WERI-Rb-1 (cell line): ENCODE data around the gene ACAT2.
"Not testable (repeated sequence)": the region's sequence is repeated elsewhere in the genome, so short reads cannot be mapped to it uniquely, and the experiment has no call there.

Experiments
- DNase-seq: peaks from one replicate; pipeline ENCODE4 v3.0.0-alpha.2; 2020
- H3K27ac ChIP-seq: fragments of 250-450 bp; sonication (Bioruptor Pico); 2 replicates; pipeline ENCODE4 v1.5.1; 2020; ENCODE audit warnings: mild to moderate bottlenecking, moderate library complexity
- H3K27me3 ChIP-seq: fragments of 250-450 bp; sonication (Bioruptor Pico); 2 replicates; pipeline ENCODE4 v1.5.1; 2021; ENCODE audit warnings: mild to moderate bottlenecking, low read depth, moderate library complexity; ENCODE audit not compliant: insufficient read depth, severe bottlenecking
- H3K36me3 ChIP-seq: fragments of 250-450 bp; sonication (Bioruptor Pico); 2 replicates; pipeline ENCODE4 v1.5.1; 2020; ENCODE audit warnings: mild to moderate bottlenecking, moderate library complexity
- H3K4me3 ChIP-seq: 2 replicates; pipeline ENCODE4 v1.5.1; 2011; ENCODE audit warnings: low read depth, mild to moderate bottlenecking, control low read depth, low read length
- H3K9me3 ChIP-seq: fragments of 250-450 bp; sonication (Bioruptor Pico); 2 replicates; pipeline ENCODE4 v1.5.1; 2021; ENCODE audit warnings: mild to moderate bottlenecking, moderate library complexity; ENCODE audit not compliant: severe bottlenecking
- TF ChIP-seq, protein P1 (sequence below): IDR thresholded peaks from 2 replicates; pipeline ENCODE4 v1.5.1; 2011; ENCODE audit warnings: low read depth, mild to moderate bottlenecking, control low read depth, inconsistent platforms, low read length

Gene ACAT2

DNA sequence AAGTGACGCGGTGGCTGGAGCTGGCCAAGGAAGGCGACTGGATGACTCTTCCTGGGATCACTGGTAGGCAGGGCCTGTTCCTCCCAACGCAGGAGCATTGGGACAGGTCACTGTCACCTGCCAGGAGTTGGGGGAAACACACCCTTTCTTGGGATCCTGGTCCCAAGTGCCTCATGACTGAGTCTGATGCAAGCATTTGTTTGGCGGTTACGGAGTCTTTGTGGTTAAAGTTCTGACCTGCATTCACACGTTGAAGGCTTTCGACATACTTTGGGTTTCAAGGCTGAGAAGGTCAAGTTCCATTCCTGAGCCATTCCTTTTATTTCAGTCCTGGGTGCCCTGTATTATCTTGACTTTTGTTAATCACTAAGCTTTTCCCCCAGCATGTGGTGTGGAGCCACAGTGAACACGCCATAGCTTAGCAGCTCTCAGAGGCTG lies 44.2 kb downstream of the ACAT2 start:
- Histone ChIP-seq H3K27ac (no peak overlapping the region), H3K9me3 (no peaks in the 10 kb centered on the region), H3K4me3 (no peak overlapping the region), H3K36me3 (no peaks in the 10 kb centered on the region), H3K27me3 (no peaks in the 10 kb centered on the region)
- DNase-seq: no peak
- TF ChIP-seq, protein P1, sequence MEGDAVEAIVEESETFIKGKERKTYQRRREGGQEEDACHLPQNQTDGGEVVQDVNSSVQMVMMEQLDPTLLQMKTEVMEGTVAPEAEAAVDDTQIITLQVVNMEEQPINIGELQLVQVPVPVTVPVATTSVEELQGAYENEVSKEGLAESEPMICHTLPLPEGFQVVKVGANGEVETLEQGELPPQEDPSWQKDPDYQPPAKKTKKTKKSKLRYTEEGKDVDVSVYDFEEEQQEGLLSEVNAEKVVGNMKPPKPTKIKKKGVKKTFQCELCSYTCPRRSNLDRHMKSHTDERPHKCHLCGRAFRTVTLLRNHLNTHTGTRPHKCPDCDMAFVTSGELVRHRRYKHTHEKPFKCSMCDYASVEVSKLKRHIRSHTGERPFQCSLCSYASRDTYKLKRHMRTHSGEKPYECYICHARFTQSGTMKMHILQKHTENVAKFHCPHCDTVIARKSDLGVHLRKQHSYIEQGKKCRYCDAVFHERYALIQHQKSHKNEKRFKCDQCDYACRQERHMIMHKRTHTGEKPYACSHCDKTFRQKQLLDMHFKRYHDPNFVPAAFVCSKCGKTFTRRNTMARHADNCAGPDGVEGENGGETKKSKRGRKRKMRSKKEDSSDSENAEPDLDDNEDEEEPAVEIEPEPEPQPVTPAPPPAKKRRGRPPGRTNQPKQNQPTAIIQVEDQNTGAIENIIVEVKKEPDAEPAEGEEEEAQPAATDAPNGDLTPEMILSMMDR: no peak

GRCh38 chr6:159807150-159807858 lies 45.5 kb downstream of the ACAT2 start:
- Histone ChIP-seq H3K9me3 (no peaks in the 10 kb centered on the region), H3K27ac (no peak overlapping the region), H3K36me3 (no peaks in the 10 kb centered on the region), H3K27me3 (no peaks in the 10 kb centered on the region), H3K4me3 (no peak overlapping the region)
- TF ChIP-seq, protein P1: no peak
- DNase-seq: no peak

GRCh38 chr6:159808647-159809046 lies 46.8 kb downstream of the ACAT2 start:
- TF ChIP-seq, protein P1: no peak
- Histone ChIP-seq H3K27ac (no peak overlapping the region), H3K9me3 (no peaks in the 10 kb centered on the region), H3K27me3 (no peaks in the 10 kb centered on the region), H3K36me3 (no peaks in the 10 kb centered on the region), H3K4me3 (no peak overlapping the region)
- no peak for DNase-seq

DNA sequence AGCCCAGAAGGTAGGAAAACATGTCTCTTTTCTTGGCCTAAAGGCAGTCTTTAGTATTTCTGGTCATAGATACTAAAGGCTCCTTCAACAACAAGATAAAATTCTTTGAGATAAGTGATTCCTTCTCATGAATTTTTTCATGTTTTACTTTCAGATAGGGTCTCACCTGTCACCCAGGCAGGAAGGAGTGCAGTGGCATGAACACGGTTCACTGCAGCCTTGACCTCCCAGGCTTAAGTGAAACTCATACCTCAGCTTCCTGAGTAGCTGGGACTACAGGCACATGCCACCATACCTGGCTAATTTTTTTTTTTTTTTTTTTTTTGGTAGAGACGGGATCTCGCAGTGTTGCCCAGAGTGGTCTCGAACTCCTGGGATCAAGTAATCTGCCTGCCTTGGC lies 47.3 kb downstream of the ACAT2 start:
- no peak for DNase-seq

GRCh38 chr6:159813781-159814180 lies 51.9 kb downstream of the ACAT2 start:
- Histone ChIP-seq H3K27ac (no peak overlapping the region), H3K9me3 (no peaks in the 10 kb centered on the region), H3K36me3 (no peaks in the 10 kb centered on the region), H3K4me3 (no peak overlapping the region), H3K27me3 (no peaks in the 10 kb centered on the region)
- TF ChIP-seq, protein P1: no peak
- no peak for DNase-seq

More for the DNA sequence above, 47.3 kb downstream of the ACAT2 start:
- Histone ChIP-seq H3K9me3 (no peaks in the 10 kb centered on the region), H3K36me3 (no peaks in the 10 kb centered on the region), H3K27ac (no peak overlapping the region), H3K4me3 (no peak overlapping the region), H3K27me3 (no peaks in the 10 kb centered on the region)
- TF ChIP-seq, protein P1: no peak

- Histone ChIP-seq H3K9me3 (no peaks in the 10 kb centered on the region), H3K27ac (no peak overlapping the region), H3K4me3 (no peak overlapping the region), H3K27me3 (no peaks in the 10 kb centered on the region), H3K36me3 (no peaks in the 10 kb centered on the region)
- TF ChIP-seq, protein P1: no peak
- no peak for DNase-seq
These were observed 53.6 kb downstream of the ACAT2 start for GRCh38 chr6:159815410-159815809.

DNA sequence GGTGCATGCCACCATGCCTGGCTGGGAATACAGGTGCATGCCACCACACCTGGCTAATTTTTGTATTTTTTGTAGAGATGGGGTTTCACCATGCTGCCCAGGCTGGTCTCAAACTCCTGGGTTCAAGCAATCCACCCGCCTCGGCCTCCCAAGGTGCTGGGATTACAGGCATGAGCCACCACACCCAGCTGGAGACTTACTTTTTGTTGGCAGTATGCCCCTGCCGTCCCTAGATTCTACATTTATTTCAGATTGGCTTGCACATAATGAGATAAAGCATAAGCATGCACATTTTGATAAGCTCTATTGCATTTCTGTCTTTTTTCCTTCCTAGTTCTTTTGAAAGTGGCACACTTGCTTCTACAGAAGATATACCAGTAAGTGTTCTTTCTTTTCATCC lies 54.9 kb downstream of the ACAT2 start:
- not testable (repeated sequence) for H3K4me3 ChIP-seq, H3K9me3 ChIP-seq, H3K27me3 ChIP-seq, H3K27ac ChIP-seq, DNase-seq, H3K36me3 ChIP-seq
